Uterus (tissue), 2 donors: ENCODE data around the gene EIF1AY.

ENCODE experiments used
- POLR2A ChIP-seq, 2 donors: fragments of 450-650 bp; IDR thresholded peaks; one replicate each; pipeline ENCODE4 v1.6.1; 2016; ENCODE audit warnings: antibody characterized with exemption in 2 of 2, mild to moderate bottlenecking in 1 of 2, moderate library complexity in 1 of 2
- TF ChIP-seq, protein P1 (sequence below), 4 experiments: fragments of 200-600 bp in 2 of 4; fragments of 450-650 bp in 2 of 4; sonication (generic) in 2 of 4; IDR thresholded peaks; one replicate each; pipeline ENCODE4 v1.5.1; 2016 to 2019; ENCODE audit warnings: antibody characterized with exemption in 4 of 4, mild to moderate bottlenecking in 2 of 4, moderate library complexity in 1 of 4

DNA sequence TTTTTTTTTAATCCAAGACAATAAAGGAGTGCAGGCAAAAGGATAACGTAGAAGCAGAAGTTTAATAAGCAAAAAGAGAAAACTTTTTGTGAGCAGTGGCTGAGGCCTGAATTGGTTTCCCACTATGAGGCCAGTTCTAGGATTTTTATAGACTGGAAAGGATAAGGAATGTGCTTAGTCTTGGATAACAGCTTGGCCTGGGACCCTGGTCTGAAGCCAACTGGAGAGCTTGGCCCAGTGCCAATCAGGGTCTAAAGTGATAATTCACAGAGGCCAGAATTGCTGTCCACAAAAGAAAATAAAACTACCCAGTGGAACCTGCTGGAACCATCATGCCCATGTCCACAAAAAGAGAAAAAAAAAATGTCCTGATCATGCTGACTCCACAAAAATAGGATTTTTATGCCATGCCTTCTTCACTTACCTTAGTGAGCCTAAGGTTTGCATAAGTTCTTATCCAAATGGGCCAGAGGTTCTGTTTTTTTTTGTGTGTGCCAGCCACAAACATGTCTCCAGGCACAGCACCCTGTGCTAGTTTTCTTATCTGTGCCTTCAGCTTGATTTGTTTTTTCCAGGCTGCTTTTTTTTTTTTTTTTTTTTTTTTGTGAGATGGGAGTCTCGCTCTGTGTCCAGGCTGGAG lies 15.6 kb upstream of the EIF1AY start:
- TF ChIP-seq, protein P1, sequence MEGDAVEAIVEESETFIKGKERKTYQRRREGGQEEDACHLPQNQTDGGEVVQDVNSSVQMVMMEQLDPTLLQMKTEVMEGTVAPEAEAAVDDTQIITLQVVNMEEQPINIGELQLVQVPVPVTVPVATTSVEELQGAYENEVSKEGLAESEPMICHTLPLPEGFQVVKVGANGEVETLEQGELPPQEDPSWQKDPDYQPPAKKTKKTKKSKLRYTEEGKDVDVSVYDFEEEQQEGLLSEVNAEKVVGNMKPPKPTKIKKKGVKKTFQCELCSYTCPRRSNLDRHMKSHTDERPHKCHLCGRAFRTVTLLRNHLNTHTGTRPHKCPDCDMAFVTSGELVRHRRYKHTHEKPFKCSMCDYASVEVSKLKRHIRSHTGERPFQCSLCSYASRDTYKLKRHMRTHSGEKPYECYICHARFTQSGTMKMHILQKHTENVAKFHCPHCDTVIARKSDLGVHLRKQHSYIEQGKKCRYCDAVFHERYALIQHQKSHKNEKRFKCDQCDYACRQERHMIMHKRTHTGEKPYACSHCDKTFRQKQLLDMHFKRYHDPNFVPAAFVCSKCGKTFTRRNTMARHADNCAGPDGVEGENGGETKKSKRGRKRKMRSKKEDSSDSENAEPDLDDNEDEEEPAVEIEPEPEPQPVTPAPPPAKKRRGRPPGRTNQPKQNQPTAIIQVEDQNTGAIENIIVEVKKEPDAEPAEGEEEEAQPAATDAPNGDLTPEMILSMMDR (IDR thresholded peaks at IDR 0.05): no peak
- TF ChIP-seq POLR2A (IDR thresholded peaks at IDR 0.05): no peak
